HG03432 (cell line): Measurements from ENCODE around the gene FOSB.

Experiments used
- ATAC-seq: cut with Tn5 transposase; IDR thresholded peaks from one replicate; pipeline ENCODE4 v1.9.1; 2021; ENCODE audit warnings: mild to moderate bottlenecking, moderate library complexity; ENCODE audit not compliant: unreplicated experiment

FOSB gene

DNA sequence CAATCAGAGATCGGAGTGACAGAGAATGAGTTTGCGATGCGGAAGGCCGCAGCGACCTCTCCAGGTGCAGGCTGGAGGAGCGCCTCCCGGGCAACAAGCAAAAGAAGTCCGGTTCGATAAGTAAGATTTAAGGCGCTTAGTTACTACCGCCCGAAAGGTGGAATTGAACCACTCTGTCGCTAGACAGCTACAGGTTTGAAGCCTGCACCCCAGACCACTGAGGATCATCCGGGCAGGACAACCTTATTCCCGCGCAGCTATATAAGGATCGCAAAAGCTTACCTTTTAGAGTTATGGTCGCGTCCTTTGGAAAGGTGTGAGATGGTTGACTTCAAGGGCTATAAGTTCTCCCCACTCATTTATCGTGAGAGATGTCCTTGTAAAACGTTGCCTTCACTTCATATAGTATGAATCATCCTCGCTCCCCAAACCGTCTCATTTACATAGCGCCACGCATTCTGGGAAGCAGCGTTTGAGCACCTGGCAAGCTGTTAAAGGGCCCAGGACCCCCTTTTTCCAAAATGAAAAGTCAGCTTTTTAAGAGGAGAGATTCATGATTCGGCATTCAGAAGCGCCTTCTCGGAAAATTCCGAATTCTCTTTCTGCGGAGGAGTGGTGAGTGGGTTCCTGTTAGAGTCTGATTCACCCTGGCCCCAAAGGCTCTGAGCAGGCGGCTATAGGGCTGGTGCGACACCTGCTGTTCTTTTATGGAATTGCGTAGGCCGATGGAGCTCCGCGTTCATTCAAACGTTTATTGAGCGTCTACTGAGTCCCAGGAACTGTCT lies 10.8 kb downstream of the FOSB start:
- peak; percentile 74 for ATAC-seq

DNA sequence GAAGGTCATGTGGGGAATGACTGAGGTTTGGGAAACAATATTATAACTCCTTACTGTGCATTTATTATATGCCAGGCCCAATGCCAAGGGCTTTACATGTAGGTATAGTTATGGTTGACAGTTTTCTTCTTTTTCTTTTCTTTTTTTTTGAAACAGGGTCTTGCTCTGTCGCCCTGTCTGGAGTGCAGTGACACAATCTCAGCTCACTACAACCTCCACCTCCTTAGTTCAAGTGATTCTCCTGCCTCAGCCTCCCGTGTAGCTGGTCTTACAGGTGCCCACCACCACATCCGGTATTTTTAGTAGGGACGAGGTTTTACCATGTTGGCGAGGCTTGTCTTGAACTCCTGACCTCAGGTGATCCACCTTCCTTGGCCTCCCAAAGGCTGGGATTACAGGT lies 15.2 kb downstream of the FOSB start:
- no peak for ATAC-seq

DNA sequence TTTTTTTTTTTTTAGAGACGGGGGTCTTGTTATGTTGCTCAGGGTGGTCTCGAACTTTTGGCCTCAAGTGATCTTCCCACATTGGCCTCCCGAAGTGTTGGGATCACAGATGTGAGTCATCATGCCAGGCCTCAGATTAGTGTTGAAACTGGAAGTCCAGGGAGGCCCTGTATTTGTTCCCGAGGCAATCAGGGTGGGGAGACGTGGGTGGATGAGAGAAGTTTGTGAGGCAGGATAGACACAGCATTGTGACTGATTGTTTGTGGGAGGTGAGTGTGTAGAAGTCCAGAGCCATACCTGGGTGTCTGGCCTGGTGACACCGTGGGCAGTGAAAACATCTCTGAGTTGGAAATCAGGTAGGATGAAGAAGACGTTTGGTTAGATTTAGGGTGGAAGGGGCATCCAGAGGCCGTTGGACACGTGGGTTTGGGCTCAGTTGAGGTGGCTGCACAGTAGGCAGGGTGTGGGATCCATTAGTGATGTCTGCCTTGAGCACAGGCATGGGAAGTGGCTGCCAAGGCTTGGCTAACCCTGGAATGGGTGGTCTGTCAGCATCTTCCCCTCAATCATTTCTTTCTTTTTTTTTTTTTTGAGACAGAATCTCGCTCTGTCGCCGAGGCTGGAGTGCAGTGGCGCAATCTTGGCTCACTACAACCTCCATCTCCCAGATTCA lies 16.6 kb downstream of the FOSB start:
- no peak for ATAC-seq

DNA sequence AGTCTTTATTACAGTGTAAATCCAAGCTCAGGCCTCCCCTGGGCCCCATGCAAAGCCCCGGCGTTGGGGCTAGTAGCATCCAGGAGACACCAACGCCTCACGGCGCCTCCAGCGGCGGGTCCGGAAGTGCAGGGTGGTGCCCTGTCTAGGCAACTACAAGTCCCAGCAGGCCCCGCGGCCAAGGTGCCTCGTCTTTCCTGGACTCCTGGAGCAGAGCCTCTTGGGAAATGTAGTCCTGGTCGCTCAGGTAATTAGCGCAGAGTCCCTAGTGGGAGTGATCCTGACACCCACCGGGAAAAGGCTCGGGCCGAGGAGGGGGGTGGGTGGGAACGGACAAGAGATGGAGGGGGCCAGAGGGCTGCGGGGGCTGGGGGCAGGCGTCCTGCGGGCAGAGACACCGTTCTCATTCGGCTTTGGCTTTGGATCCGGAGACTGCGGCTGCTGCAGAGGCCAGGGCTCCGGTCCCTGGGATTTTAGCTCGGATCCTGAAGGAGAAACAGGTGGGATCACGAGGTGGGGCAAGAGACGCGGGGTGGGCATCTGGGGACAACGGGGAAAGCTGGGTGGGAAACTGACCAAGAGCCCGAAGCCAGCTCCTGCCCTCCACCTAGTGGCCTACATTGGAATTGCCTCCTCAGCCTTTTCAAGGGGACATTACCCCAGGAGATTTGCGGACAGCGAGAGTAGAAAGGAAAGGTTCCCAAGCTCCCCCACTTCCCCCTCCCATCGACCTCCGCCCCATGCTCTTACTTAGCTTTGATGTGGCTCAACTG lies 17.7 kb downstream of the FOSB start:
- peak; percentile 89 for ATAC-seq

DNA sequence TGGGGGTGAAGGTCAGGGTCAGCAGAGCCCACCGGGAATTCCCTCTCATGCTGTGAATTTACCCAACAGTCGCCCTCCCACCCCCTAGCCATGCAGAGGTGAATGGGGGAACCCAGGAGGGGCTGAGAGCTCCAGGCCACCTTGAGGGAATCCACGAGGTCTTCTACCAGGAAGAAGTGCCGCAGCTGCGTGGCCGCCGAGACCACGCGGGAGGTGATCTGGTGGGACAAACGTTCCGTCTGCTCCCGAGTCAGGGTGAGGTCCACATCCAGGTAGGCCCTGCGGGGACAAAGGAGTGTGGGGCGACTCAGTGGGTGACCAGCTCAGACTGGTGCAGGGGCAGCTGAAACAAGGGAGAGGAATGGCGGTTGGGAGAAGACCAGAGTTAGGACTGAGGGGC lies 20.9 kb downstream of the FOSB start:
- no peak for ATAC-seq

DNA sequence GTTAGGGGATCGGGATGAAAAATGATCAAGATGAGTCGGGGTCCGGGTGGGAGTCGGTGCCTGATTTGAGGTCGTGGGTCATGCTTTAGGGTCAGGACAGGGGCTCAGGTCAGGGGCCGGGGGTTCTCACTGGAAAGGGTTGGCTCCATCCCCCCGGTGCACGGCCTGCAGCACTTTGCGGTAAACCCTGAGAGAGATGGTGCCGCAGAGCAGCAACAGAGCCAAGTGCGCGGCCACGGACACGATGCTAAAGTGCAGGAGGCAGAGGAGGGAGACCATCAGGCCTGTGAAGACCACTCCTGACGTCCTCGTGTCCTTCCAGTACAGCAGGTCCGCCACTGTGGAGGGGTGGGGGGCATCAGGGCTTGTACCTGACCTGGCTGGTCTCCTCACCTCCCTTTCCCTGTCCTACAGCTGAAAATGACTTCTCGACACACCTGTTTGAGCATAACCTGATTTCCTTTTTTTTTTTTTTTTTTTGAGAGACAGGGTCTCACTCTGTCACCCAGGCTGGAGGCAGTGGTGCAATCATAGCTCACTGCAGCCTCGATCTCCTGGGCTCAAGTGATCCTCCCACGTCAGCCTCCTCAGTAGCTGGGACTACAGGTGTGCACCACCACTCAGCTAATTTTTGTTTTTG lies 21.5 kb downstream of the FOSB start:
- ATAC-seq, result no peak

DNA sequence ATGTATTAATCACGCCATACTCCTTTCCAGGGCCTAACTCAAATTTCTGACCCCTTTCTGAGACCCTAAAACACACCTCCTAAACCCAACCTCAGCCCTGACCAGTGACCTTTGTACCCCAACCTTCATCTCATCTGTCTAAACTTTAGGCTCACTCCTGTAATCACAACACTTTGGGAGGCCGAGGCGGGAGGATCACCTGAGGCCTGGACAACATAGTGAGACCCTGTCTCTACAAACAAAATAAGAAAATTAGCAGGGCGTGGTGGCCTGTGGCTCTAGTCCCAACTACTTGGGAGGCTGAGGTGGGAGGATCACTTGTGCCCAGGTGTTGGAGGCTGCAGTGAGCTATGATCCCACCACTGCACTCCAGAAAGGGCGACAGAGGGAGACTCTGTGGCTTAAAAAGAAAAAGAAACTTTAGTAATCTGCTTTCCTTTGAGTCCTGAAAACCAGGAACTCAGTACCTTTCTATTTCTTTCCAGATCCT lies 24.4 kb downstream of the FOSB start:
- ATAC-seq, result no peak

DNA sequence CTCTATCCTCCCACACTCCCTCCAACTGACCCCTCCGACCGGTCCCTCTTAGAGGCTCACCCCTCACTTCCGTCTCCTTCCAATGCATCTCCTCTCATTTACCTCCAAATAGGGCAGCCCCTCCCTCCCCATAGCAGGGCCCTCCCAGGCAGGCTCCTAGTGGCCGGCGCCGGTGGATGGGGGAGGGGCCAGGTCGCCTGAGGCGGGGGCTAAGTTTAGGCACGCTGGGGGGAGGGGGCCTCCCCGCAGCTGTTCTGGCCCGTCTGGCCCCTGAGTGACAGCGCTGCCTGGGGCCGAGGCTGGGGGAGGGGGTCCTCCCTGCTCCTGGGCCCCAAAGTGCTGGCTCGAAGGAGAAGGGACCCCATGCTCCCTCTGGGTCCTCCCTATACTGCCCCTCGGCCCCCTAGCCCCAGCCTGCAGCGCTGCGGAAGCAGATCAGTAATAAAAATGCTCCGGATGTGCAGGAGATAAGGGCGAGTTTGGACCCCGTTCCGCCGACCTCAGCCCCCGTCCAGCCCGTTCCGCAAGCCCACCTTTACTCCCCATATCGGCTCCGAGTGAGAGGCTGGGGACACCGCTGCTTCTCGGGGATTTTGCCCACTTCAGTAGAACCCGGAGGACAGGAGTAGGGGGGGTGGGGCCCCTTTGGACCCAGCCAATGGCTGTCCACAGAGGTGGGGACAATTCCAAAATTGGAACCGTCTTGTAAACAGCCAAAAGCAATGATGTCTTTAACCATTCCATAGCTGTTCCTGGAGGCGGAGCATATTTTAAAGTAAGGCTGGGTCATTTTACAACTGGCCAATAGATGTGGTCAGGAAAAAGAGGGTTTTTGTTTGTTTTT lies 25.1 kb downstream of the FOSB start:
- peak; percentile 33 for ATAC-seq

DNA sequence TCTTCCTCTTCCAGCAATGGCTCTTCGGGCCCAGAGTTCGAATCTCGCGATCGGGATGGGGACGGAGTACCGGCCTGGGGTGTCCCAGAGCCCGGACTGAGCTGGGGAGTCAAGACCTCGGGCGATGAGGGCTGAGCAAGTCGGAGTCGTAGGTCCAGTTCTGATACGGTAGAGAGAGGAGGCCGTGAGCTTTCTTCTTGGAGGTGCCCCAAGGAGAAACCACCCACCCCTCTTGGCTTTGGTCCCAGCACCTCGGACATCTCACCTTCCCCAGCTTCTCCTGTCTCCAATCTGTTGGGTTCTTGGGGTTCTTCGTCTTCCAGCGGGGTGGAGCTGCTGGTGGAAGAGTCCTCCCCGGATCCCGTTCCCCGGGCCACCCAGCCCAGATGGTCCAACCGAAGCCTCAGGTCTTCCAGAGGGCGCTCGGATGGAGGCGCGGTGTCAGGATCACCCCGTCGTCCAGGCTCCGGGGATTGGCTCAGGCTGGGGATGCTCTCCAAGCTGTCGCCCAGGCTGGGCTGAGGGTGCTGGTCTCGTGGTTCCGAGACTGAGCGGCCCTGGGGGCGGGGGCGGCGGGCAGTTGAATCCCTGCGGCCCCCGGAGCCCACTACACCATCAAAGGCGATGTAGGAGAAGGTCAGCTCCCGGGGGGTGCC lies 26.6 kb downstream of the FOSB start:
- ATAC-seq, result no peak

DNA sequence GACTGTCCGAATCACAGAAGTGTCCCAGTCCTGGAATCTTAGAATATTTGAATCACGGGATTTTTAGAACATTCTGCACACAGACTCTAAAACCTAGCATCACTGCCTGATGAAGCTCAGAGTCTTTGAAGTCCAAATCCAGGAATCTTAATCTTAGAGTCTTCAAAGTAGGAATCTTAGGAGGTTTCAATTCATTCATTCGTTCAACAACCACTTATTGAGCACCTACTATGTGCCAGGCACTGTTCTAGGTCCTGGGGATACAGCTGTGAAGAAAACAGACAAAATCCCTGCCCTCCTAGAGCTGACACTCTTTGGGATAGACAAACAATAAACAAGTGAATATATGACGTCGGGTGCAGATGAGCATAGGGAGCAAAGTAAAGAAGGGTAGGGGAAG lies 27.4 kb downstream of the FOSB start:
- ATAC-seq, result no peak

DNA sequence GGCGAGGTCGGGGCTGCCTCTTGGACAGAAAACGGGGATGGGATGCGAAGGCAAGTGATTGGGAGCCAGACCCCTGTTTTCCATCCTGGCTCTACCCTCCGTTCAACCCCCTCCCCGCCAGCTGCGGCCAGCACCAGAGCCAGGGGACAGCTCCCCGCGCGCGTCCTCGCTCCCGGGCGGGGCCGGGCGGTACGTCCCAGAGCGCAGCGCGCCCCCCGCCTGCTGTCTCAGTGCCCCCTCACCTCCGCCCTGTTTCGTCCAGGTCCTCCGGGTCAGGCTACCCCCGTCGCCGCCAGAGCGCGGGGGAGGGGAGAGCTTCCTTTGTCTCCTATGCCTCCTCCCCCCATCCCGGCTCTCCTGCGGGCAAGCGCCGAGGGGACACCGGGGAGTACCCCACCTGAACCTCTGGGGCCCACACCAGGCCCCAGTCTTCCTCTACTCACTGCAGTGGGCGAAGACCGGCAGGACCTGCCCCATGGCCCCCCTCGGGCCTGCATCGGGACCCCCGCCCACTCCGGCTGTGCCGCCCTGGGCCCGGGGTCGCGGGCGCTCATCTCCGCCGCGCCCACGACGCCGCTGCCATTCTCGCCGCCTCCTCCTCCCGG lies 28.7 kb downstream of the FOSB start:
- peak; percentile 20 for ATAC-seq

DNA sequence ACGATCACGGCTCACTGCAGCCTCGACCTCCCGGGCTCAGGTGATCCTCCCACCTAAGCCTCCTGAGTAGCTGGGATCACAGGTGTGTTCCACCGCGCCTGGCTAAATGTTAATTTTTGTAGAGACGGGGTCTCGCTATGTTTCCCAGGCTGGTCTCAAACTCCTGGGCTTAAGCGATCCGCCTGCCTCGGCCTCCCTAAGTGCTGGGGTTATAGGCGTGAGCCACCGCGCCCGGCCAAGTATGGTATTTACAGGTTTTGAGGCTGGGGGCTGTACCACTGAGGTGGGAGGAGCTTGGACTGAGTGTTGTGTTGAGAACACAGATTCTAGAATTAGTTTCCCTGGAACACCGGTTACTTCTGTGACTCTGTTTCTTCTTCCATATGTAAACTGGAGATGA lies 30.0 kb downstream of the FOSB start:
- ATAC-seq, result no peak

DNA sequence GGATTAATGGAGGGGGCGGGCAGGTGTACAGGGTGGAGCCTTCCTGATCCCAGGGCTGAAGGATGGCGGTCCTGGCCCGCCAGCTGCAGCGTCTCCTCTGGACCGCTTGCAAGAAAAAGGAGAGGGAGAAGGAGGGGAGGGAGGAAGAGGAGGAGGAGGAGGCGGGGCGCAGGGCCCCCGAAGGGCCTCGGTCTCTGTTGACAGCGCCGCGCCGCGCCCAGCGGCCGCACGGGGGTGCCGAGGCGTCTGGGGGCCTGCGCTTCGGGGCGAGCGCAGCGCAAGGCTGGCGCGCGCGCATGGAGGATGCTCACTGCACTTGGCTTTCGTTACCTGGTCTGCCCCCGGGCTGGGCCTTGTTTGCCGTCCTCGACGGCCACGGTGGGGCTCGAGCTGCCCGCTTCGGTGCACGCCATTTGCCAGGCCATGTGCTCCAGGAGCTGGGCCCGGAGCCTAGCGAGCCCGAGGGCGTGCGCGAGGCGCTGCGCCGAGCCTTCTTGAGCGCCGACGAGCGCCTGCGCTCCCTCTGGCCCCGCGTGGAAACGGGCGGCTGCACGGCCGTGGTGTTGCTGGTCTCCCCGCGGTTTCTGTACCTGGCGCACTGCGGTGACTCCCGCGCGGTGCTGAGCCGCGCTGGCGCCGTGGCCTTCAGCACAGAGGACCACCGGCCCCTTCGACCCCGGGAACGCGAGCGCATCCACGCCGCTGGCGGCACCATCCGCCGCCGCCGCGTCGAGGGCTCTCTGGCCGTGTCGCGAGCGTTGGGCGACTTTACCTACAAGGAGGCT lies 30.8 kb downstream of the FOSB start, which contains the start of gene PPM1N:
TSS of gene PPM1N (plus strand) at position 33 of the 785 bp plus-strand sequence. CDS start at position 63, 30 bp downstream.
- no peak for ATAC-seq

DNA sequence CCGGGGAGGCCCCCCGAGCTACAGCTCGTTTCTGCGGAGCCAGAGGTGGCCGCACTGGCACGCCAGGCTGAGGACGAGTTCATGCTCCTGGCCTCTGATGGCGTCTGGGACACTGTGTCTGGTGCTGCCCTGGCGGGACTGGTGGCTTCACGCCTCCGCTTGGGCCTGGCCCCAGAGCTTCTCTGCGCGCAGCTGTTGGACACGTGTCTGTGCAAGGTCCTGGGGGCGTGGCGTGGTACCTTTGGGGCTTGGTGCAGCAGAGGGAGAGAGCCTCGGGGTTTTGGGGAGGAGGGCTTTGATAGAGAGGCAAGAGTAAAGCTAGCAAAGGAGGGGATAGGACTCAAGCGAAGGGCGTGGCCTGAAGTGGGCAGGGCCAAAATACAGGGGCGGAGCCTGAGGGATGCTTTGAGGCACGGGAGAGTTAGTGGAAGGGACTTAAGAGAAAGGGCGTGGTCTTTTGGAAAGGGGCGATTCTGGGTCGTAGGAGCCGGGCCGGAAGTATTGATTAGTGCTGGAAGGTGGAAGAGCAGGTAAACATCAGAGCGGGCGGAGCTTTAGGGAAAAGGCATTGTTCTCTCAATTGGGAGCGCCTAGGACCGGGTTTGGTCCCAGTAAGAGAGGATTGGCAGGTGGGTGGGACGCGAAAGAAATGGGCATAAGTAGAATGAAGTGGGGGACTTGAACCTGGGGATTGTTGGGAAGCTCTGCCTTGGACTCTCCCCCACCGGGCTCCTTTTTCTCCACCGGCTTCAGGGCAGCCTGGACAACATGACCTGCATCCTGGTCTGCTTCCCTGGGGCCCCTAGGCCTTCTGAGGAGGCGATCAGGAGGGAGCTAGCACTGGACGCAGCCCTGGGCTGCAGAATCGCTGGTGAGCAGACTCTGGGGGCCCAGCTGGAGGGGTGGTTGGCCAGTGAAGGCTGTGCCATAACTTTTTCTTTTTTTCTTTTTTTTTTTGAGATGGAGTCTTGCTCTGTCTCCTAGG lies 31.7 kb downstream of the FOSB start:
- no peak for ATAC-seq

DNA sequence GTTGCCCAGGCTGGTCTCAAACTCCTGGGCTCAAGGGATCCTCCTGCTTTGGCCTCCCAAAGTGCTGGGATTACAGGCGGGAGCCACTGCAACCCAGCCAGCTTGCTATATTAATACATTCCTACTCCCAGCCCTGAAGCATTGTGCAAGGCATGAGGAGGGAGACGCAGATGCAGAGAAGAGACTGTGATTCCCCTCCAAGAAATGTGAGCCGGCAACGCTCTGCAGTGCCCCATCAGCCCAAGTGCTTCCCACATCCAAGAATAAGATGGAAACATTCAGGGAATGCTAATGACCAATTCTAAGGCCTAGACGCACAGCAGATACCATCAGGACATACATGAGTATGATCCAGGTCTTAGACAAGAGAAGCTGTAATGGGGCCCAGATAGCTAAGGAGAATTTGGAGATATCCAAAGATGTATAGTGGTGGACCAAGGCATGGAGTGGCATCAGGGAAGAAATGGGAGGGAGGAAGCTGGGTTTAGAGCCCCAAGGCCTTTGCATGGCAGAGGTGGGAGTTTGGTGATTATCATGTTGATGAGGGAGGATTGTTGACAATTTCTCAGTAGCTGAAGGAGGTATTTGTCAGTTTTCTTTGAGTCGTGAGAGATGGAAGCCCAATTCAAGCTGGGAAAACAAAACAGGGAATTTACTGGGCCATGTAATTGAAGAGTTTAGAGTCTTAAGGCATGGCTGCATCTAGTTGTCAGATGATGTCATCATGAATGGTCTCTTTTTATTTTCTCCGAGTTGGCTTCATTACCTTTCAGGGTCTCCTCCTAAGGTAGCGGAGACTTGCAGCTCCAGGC lies 33.3 kb downstream of the FOSB start:
- no peak for ATAC-seq

DNA sequence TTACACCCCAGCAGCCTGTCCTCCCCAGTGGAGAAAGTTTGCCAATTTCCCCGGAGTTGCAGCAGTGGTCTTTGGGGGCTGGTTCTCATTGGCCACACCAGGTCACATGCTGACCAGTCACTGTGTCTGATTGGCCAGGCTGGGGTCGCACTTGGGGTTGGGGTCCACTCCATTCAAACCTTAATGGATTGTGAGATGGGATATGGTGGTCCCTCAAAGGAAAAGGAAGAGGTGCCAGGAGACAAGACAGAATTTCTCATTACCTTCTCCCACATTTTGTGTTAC lies 33.9 kb downstream of the FOSB start:
- ATAC-seq, result no peak

DNA sequence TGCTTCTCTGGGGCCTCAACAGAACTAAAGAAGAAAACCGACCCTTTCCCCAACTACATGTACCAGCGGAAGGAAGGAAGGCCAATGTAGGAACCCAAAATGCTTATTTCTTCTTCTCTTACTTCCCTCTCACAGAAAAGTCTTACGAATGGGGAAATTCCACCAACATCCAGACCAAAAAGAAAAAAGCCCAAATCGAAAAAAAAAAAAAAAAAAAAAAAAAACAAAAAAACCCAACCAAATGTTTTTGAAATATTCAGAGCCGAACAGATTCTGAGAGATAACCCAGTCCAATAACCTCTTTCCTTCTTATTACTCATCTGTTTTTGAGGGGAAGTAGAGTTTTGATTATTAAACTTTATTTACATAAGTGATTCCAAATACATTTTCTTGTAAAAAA lies 34.3 kb downstream of the FOSB start:
- ATAC-seq, result no peak
